Osteoblast (primary cell): ENCODE data around the gene CD63. TPM values are rescaled to one million over a fixed set of nuclear protein-coding genes. Genes with fewer than 3 reads are reported as not detected.

ENCODE experiments used
- DNase-seq: peaks from one replicate; pipeline ENCODE4 v3.0.0; 2011; ENCODE audit warnings: low spot score, mixed read lengths; ENCODE audit not compliant: insufficient read length; ENCODE audit errors: missing footprints
- H2AFZ ChIP-seq: 2 replicates; pipeline ENCODE4 v1.6.0; 2011; ENCODE audit warnings: mild to moderate bottlenecking, low read length
- H3K27ac ChIP-seq: 2 replicates; pipeline ENCODE4 v1.5.1; 2011; ENCODE audit warnings: mild to moderate bottlenecking, low read depth, low read length, moderate library complexity
- H3K27me3 ChIP-seq: 2 replicates; pipeline ENCODE4 v1.6.0; 2012; ENCODE audit warnings: mild to moderate bottlenecking, control low read depth, inconsistent platforms, low read length, moderate library complexity; ENCODE audit not compliant: insufficient read depth
- H3K36me3 ChIP-seq: 2 replicates; pipeline ENCODE4 v1.5.1; 2011; ENCODE audit warnings: mild to moderate bottlenecking, low read length, control low read depth, moderate library complexity; ENCODE audit not compliant: insufficient read depth
- H3K4me1 ChIP-seq: 2 replicates; pipeline ENCODE4 v1.5.1; 2011; ENCODE audit warnings: mild to moderate bottlenecking, low read length, control low read depth, moderate library complexity; ENCODE audit not compliant: insufficient read depth
- H3K4me2 ChIP-seq: 2 replicates; pipeline ENCODE4 v1.6.0; 2011; ENCODE audit warnings: mild to moderate bottlenecking, low read length; ENCODE audit not compliant: insufficient read depth
- H3K4me3 ChIP-seq: fragments of 200-600 bp; sonication (generic); 3 replicates; pipeline ENCODE4 v1.5.1; 2012; ENCODE audit warnings: mild to moderate bottlenecking, low read length, inconsistent platforms; ENCODE audit not compliant: insufficient read depth
- H3K79me2 ChIP-seq: 2 replicates; pipeline ENCODE4 v1.6.0; 2012; ENCODE audit warnings: mild to moderate bottlenecking, low read length, control low read depth, inconsistent platforms; ENCODE audit not compliant: insufficient read depth
- H3K9me3 ChIP-seq: 2 replicates; pipeline ENCODE4 v1.5.1; 2011; ENCODE audit warnings: low read depth, low read length, control low read depth
- H4K20me1 ChIP-seq: 2 replicates; pipeline ENCODE4 v1.6.0; 2012; ENCODE audit warnings: mild to moderate bottlenecking, low read length, control low read depth; ENCODE audit not compliant: insufficient read depth
- CTCF ChIP-seq: IDR thresholded peaks from 2 replicates; pipeline ENCODE4 v1.5.1; 2011; ENCODE audit warnings: mild to moderate bottlenecking, low read depth, low read length, moderate library complexity; ENCODE audit errors: extremely low read depth
- total RNA-seq: library from RNA; depleted of rRNA; stranded (reverse); fragments of >200 nt; gene quantifications from 2 replicates; pipeline ENCODE4 v1.2.3, GENCODE V29; 2012

Gene CD63
- total RNA-seq, 1 donor = 3,072 TPM

DNA sequence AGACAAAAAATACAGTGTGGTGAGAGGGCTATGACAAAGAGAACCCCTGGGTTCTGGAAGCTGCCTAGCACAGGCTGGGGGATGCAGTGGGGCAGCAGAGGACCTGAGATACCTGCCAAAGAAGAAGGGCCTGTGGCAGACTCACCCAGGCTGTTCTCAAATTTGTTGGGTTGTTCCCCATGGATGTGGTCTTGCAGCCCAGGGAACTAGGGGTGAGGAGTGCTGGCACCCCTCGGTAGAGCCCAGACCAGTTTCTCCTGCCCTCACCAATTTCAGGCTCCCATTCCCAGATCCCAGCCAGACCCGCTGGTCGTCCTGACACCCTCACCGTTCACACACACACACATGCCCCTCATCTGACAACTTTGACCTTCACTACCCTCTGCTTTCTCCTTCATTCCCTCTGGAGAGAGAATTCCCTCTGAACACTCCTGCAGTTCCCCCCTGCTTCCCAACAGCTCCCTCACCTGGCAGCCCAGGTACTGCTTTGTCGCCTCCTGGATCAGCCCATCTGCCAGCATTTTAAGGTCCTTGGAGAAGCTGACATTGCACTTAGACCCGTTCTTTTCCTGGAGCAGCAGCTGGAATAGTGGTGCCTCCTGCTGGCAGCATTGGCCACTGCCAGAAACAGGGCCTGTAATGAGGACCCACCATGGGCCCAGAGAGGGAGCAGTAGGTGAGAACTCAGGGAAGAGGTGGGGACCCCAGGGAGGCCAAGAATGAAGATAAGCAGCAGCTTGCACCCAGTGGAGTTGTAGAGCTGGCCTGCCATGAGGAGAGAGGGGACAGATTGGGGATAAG is 8.2 kb upstream of the CD63 start:
- Histone ChIP-seq H4K20me1 (peaks cover 3% of the 10 kb centered on the region), H3K4me2 (peak overlapping the region; percentile 96), H3K9me3 (no peaks in the 10 kb centered on the region), H2AFZ (peak overlapping the region; percentile 92), H3K4me3 (no peak overlapping the region), H3K27me3 (no peaks in the 10 kb centered on the region), H3K4me1 (peaks cover 13% of the 10 kb centered on the region), H3K79me2 (peaks cover 5% of the 10 kb centered on the region), H3K36me3 (no peaks in the 10 kb centered on the region), H3K27ac (no peak overlapping the region)
- TF ChIP-seq CTCF = peak; percentile 97
- DNase-seq = peak; percentile 96

GRCh38 chr12:55736076-55736475 is 7.3 kb upstream of the CD63 start:
- no peak overlapping the region for H2AFZ ChIP-seq
- H3K4me3 ChIP-seq = no peak overlapping the region
- H3K27me3 ChIP-seq = no peaks in the 10 kb centered on the region
- DNase-seq = no peak
- H3K9me3 ChIP-seq = no peaks in the 10 kb centered on the region
- peaks cover 17% of the 10 kb centered on the region for H3K4me1 ChIP-seq
- no peaks in the 10 kb centered on the region for H3K36me3 ChIP-seq
- no peak for TF ChIP-seq CTCF
- no peak overlapping the region for H3K4me2 ChIP-seq
- peaks cover 3% of the 10 kb centered on the region for H4K20me1 ChIP-seq
- H3K79me2 ChIP-seq = peaks cover 8% of the 10 kb centered on the region
- H3K27ac ChIP-seq = no peak overlapping the region

DNA sequence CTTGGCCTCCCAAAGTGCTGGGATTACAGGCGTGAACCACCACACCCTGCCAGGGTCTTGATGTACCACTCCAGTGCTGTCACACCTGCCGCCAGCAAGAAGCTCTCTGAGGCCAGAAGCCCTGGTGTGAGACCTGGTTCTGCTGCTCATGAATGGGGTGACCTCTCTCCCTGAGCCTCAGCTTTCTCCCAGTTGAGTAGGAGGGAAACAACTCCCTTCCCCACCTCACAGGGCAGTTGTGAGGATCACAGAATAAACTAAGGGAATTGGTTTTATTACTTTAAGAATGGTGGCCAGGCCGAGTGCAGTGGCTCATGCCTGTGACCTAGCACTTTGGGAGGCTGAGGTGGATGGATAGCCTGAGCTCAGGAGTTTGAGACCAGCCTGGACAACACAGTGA is 5.8 kb upstream of the CD63 start:
- H3K4me2 ChIP-seq = no peak overlapping the region
- peaks cover 3% of the 10 kb centered on the region for H4K20me1 ChIP-seq
- H3K4me3 ChIP-seq = no peak overlapping the region
- no peaks in the 10 kb centered on the region for H3K27me3 ChIP-seq
- peaks cover 20% of the 10 kb centered on the region for H3K79me2 ChIP-seq
- TF ChIP-seq CTCF = no peak
- no peaks in the 10 kb centered on the region for H3K9me3 ChIP-seq
- no peak for DNase-seq
- H3K4me1 ChIP-seq = peaks cover 27% of the 10 kb centered on the region
- H3K36me3 ChIP-seq = no peaks in the 10 kb centered on the region
- H3K27ac ChIP-seq = no peak overlapping the region
- no peak overlapping the region for H2AFZ ChIP-seq

DNA sequence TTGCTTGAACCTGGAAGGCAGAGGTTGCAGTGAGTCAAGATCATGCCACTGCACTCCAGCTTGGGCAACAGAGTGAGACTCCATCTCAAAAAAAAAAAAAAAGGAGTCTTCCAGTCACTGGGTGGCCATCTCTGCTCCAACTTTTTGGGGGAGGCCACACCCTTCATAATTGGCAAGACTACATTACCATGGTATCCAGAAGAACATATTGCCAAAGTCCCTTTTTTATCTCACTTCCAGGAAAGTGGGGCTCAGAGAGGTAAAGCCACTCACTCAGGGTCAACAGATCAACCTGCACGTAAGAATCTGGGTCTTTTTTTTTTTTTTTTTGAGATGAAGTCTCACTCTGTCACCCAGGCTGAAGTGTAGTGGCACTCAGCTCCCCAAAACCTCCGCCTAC is 5.0 kb upstream of the CD63 start:
- Histone ChIP-seq H3K36me3 (no peaks in the 10 kb centered on the region), H3K4me2 (no peak overlapping the region), H2AFZ (no peak overlapping the region), H4K20me1 (peaks cover 3% of the 10 kb centered on the region), H3K9me3 (no peaks in the 10 kb centered on the region), H3K27ac (no peak overlapping the region), H3K4me1 (peaks cover 30% of the 10 kb centered on the region), H3K27me3 (no peaks in the 10 kb centered on the region), H3K79me2 (peaks cover 20% of the 10 kb centered on the region), H3K4me3 (no peak overlapping the region)
- DNase-seq = no peak
- TF ChIP-seq CTCF = no peak
